Right lobe of liver (tissue), 6 donors: ENCODE measurements around the gene TENM4. TPM values are rescaled to one million over a fixed set of nuclear protein-coding genes. Genes with fewer than 3 reads are reported as not detected.

Source experiments
- ATAC-seq, 4 donors: fragments of 200-7000 bp; cut with Tn5 transposase; one replicate each; pipeline ENCODE4 v1.9.1; 2020; ENCODE audit warnings: mild to moderate bottlenecking in 4 of 4, moderate library complexity in 4 of 4
- DNase-seq, 3 donors: peaks; one replicate each; pipeline ENCODE4 v3.0.0-alpha.2; 2020
- H3K27ac ChIP-seq, 3 donors: fragments of 200-600 bp; one replicate each; pipeline ENCODE4 v1.8.0; 2022
- H3K27me3 ChIP-seq, 2 donors: fragments of 200-600 bp; one replicate each; pipeline ENCODE4 v1.8.0; 2022
- H3K36me3 ChIP-seq, 4 donors: fragments of 200-600 bp; sonication (generic) in 1 of 4; one replicate each; pipeline versions ENCODE4 v1.5.1 to v1.8.0; 2017 to 2022; ENCODE audit warnings: control low read depth in 1 of 4
- H3K4me1 ChIP-seq, 4 donors: fragments of 200-600 bp; sonication (generic) in 1 of 4; one replicate each; pipeline versions ENCODE4 v1.5.1 to v1.8.0; 2017 to 2022; ENCODE audit warnings: control low read depth in 1 of 4
- H3K4me3 ChIP-seq, 3 donors: fragments of 200-600 bp; one replicate each; pipeline ENCODE4 v1.8.0; 2022
- H3K9me3 ChIP-seq, 4 donors: fragments of 200-600 bp; sonication (generic) in 1 of 4; one replicate each; pipeline versions ENCODE4 v1.5.1 to v1.8.0; 2017 to 2022; ENCODE audit warnings: control low read depth in 1 of 4
- POLR2A ChIP-seq: fragments of 450-650 bp; IDR thresholded peaks from one replicate; pipeline ENCODE4 v1.6.1; 2017; ENCODE audit warnings: antibody characterized with exemption, mild to moderate bottlenecking
- WGBS: methylation state at CpG from one replicate; pipeline ENCODE4 v1.1.6; 2018; ENCODE audit warnings: low coverage, low lambda C conversion rate; ENCODE audit not compliant: insufficient coverage; ENCODE audit errors: missing lambda C conversion rate; 5-methylcytosine and 5-hydroxymethylcytosine counted together
- intact Hi-C, 2 donors: fragments of 100-400 bp; cut with DNase I; formaldehyde crosslinking; loops; one replicate each; pipeline versions ENCODE4 v1.11.2 to v1.14.1; 2022
- total RNA-seq, 6 experiments: library from RNA; depleted of rRNA in 2 of 6; stranded (reverse); fragments of >200 nt in 2 of 6; fragmentation: NEBNext Ultra II Directional in 3 of 6; extraction: Animal tissue kit (Norgen Biotek cat#: 25700) in 3 of 6; gene quantifications; one replicate each; pipeline versions ENCODE4 v1.1.0 to v1.2.4, GENCODE V29; 2016 to 2023
- TF ChIP-seq, protein P1 (sequence below), 4 donors: fragments of 200-600 bp in 3 of 4; fragments of 450-650 bp in 1 of 4; IDR thresholded peaks; one replicate each; pipeline versions ENCODE4 v1.5.1 to v1.8.0; 2016 to 2022; ENCODE audit warnings: antibody characterized with exemption in 4 of 4, mild to moderate bottlenecking in 2 of 4
- donor health status: DM: no; HTN: yes; CAD: no.
- donor health status: DM: no; HTN: no; CAD: no.
- donor health status: DM: no; HTN: no; CAD: no.
- donor health status: DM: no; HTN: yes; CAD: no.
- donor health status: DM: no; HTN: yes; CAD: no.

TENM4 gene
- total RNA-seq, 6 experiments from 2014 or later = 0.04 to 0.58 (median 0.14) TPM; not detected in 2

GRCh38 chr11:78797559-78797958 lies 643.3 kb downstream of the TENM4 start:
- Histone ChIP-seq H3K4me3 (no peak overlapping the region), H3K4me1 (no peaks in the 10 kb centered on the region), H3K27ac (no peak overlapping the region), H3K9me3 (no peaks in the 10 kb centered on the region), H3K36me3 (no peaks in the 10 kb centered on the region), H3K27me3 (no peaks in the 10 kb centered on the region)
- 70% methylated on average over 3 of the region's 3 CpGs for WGBS
- intact Hi-C loops = no loop called here
- no peak for ATAC-seq
- TF ChIP-seq POLR2A = no peak
- TF ChIP-seq, protein P1, sequence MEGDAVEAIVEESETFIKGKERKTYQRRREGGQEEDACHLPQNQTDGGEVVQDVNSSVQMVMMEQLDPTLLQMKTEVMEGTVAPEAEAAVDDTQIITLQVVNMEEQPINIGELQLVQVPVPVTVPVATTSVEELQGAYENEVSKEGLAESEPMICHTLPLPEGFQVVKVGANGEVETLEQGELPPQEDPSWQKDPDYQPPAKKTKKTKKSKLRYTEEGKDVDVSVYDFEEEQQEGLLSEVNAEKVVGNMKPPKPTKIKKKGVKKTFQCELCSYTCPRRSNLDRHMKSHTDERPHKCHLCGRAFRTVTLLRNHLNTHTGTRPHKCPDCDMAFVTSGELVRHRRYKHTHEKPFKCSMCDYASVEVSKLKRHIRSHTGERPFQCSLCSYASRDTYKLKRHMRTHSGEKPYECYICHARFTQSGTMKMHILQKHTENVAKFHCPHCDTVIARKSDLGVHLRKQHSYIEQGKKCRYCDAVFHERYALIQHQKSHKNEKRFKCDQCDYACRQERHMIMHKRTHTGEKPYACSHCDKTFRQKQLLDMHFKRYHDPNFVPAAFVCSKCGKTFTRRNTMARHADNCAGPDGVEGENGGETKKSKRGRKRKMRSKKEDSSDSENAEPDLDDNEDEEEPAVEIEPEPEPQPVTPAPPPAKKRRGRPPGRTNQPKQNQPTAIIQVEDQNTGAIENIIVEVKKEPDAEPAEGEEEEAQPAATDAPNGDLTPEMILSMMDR (IDR thresholded peaks at IDR 0.05) = no peak
- DNase-seq = no peak

DNA sequence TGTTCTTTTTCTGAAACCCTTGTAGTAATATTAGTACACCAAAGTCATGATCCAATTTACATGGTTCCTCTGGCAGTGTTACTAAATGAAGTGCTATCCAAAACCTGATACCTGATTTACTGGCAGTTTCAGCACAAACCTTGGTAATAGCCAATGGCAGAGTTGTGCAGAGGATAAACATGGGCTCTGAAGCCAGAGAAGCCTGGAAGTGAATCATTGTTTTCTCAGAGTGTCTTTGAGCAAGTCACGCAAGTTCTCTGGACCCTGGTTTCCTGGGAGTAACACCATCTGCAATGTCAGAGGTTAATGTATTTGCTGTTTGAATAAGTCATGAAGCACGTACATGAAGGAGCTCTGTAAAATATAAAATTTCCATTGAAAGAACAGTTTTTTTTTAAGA lies 643.9 kb downstream of the TENM4 start:
- ATAC-seq = no peak
- 68% methylated on average over 2 of the region's 2 CpGs for WGBS
- DNase-seq = no peak
- Histone ChIP-seq H3K36me3 (no peaks in the 10 kb centered on the region), H3K4me1 (no peaks in the 10 kb centered on the region), H3K4me3 (no peak overlapping the region), H3K9me3 (no peaks in the 10 kb centered on the region), H3K27me3 (no peaks in the 10 kb centered on the region), H3K27ac (no peak overlapping the region)
- intact Hi-C loops = no loop called here
- no peak for TF ChIP-seq POLR2A
- TF ChIP-seq, protein P1 (IDR thresholded peaks at IDR 0.05) = no peak

GRCh38 chr11:78795621-78796261 lies 645.1 kb downstream of the TENM4 start:
- Histone ChIP-seq H3K27ac (no peak overlapping the region), H3K36me3 (no peaks in the 10 kb centered on the region), H3K9me3 (no peaks in the 10 kb centered on the region), H3K27me3 (no peaks in the 10 kb centered on the region), H3K4me3 (no peak overlapping the region), H3K4me1 (no peaks in the 10 kb centered on the region)
- TF ChIP-seq, protein P1 (IDR thresholded peaks at IDR 0.05) = no peak
- WGBS = 34% methylated on average over 6 of the region's 6 CpGs
- intact Hi-C loops = no loop called here
- DNase-seq = no peak
- ATAC-seq = no peak

DNA sequence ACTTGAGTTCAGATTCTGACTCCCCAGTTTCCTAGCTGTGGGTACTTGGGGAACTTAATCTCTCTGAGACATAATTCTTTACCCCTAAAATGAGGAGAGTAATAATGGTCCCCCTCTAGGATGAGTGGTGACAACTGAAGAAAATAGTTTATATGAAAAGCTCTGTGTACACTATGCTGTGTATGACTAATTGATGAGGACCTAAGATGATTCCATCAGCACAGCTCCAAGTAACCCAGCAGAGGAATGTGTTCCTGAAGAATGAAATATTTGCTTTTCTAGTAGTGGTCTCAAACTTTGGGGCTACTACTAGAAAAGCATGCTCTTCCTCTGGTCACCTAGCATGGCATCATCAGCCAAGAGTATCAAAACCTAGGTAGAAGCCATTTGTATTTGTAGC lies 648.9 kb downstream of the TENM4 start:
- intact Hi-C loops = no loop called here
- no peak overlapping the region for H3K27ac ChIP-seq
- H3K36me3 ChIP-seq = no peaks in the 10 kb centered on the region
- H3K4me3 ChIP-seq = no peak overlapping the region
- ATAC-seq = no peak
- H3K9me3 ChIP-seq = no peaks in the 10 kb centered on the region
- TF ChIP-seq, protein P1 (IDR thresholded peaks at IDR 0.05) = no peak
- TF ChIP-seq POLR2A = no peak
- H3K4me1 ChIP-seq = no peaks in the 10 kb centered on the region
- DNase-seq = no peak
- H3K27me3 ChIP-seq = no peaks in the 10 kb centered on the region

DNA sequence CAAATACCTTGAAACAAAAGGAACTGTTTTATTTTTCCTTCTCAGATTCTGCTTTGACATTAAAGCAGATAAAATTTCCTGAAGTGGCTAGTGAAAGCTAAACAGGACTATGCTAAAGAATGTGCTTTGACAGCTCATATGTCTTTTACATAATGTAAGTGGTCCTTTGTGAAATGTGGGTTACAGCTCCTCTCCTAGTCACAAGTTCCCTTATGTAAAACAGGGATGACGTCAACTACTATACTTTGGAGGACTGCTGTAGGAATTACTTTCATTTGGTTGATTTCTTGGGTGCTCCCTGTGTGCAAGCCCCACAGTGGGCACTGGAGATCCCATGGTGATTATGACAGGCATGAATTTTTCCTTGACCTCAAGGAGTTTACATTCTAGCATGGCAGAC lies 649.6 kb downstream of the TENM4 start:
- Histone ChIP-seq H3K27ac (no peak overlapping the region), H3K4me3 (no peak overlapping the region), H3K4me1 (no peaks in the 10 kb centered on the region), H3K27me3 (no peaks in the 10 kb centered on the region), H3K9me3 (no peaks in the 10 kb centered on the region), H3K36me3 (no peaks in the 10 kb centered on the region)
- 86% methylated on average over 1 of the region's 1 CpG for WGBS
- DNase-seq = no peak
- ATAC-seq = no peak
- intact Hi-C loops = no loop called here
- TF ChIP-seq, protein P1 (IDR thresholded peaks at IDR 0.05) = no peak
